GM19328 (cell line): ENCODE data around the gene PRKRA.
A peak's percentile ranks its signal among the peaks of the same experiment; 100 is the strongest.
"Not testable (repeated sequence)": the region's sequence is repeated elsewhere in the genome, so short reads cannot be mapped to it uniquely, and the experiment has no call there.

Source experiments
- ATAC-seq: cut with Tn5 transposase; IDR thresholded peaks from one replicate; pipeline ENCODE4 v1.9.1; 2021; ENCODE audit warnings: mild to moderate bottlenecking, moderate library complexity; ENCODE audit not compliant: unreplicated experiment

PRKRA gene

DNA sequence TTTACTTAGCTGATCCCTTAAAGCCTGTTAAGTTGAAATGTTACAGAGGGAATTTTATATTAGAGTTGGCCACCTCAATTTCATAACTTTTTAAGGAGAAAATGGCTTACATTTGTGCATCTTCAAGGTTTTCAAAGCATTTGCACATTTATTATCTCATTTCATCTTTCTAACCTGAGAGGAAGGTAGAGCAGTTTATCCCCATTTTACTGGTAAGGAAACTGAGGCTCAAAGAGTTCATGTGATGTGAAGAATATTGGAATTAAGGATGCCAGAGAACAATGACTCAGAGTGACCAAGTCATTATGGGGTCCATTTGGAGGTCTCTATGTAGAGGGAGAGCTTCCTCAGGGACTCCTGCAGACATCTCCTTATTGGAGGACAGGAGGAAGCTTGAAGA lies 35.0 kb downstream of the PRKRA start:
- ATAC-seq, result no peak

DNA sequence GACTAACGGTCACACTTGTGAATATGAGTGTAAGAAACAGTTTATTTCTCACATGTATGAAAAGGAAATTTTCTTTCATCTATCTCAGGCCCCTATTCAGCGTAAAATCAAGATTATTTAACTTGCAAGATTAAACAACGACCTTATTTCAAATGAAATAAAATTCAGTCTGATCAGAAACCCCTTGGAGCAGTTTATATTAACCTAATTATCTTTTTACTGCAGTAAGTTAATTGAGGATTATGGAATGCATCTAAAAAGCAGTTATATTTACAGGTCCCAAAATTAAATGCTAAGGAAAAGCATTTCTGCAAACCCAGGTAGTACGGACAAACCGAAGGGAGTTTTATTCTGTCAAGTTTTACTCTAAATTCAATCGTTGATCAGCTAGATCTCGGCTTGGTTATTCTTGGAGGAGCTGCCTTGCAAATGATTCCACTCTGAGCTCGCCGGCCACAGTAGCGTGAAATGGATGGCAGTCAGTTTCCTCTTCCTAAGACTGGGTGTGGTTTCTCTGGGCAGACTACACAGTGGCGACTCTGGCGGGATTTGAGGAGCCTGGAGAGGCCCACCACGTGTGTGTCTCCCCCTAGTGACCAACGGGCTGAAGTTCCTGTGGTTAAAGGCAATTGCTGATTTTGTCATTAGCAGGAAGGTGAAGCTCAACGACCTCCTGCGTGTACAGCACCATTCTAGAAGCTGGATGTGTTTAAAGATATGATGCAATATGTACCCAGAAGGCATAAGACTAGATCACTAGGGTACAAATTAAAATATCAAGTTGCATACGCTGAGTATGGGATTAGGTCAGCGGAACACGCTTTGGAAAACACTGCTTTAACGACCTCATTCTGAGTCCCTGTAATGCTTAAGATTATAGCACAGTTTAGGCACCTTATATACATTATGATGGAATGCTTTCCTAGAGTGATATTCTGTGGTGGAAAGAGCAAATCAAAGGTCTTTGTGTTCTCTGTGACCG lies 36.4 kb downstream of the PRKRA start:
- peak; percentile 69 for ATAC-seq

DNA sequence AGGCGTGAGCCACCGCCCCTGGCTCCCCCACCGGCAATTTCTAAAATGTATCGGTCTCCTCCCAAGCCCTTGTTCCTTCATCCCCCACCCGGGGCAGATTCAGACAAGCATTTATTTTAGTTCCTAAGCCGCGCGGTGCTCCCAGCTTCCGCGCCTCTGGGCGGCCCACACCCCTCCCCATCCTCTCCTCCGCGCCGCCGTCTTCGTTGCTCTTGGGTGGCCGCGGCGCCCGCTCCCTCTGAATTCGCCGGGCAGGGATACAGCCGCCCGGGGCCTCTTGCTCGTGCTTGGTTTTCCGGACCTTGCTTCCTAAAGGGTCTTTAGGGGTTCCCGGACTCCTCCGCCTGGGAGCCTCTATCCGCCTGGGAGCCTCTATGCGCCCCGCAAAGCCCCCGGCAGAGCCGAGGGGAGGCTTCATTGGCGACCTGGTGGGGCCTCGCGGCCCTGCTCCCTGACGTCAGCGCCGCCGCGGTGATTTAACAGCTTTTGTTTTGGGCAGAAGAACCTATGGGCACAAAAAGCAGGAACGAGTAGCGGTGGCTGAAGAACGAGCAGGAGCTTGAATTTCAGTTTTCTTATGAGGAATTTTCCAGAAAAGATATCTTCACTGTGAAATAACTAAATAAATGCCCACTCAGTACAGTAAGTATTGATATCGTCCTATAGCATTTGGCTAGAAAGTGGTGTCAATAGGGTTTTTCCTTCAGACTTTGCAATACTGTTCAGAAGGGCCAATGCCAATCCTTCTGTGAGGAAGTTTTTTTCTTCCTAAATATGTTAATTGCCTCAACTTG lies 37.3 kb downstream of the PRKRA start:
- peak; percentile 79 for ATAC-seq

DNA sequence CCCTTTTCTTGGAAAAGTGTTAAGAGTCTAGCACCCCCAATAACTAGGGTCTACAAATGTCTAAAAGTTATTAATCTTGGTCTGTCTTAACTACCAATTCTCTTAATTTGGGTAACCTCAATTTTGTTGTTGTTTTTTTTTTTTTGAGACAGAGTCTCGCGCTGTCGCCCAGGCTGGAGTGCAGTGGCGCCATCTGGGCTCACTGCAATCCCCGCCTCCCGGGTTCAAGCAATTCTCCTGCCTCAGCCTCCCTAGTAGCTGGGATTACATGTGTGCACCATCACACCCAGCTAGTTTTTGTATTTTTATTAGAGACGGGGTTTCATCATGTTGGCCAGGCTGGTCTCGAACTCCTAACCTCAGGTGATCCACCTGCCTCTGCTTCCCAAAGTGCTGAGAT lies 38.5 kb downstream of the PRKRA start:
- ATAC-seq, result not testable (repeated sequence)

DNA sequence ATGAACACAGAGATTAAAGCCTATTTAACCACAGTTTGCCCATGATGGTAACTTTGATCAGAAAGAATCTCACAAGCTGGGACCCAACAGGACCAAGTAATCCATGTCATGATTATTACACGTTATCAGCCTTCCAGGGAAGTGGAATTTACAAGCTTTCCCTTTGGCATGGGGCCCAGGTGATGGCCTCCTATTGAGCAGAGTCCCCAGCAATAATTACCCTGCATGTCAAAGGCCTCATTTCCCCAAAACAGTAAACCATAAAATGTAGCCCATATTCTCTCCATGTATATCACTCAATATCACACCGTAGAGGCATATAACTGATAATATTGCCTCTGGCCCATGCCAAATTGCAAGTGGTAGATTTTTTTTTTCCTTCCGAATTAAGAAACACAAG lies 38.9 kb downstream of the PRKRA start:
- ATAC-seq, result no peak

DNA sequence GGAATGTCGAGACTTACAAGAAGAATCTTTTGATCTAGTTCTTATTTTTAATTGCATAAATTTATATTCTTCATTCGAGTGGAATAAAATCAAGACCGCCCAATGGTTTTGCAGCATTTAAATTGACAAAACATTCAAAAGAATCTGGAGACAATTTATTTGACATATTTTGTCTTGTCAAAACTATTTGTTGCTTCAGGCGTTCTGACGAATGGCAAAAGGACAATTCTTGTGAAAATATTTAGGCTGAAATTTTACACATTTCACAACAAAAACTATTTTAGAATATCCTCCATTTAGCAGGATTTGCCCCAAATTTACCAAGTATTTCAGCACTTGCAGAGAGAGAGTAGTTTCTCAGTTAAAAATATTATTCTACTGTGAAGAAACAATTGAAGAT lies 41.7 kb downstream of the PRKRA start:
- ATAC-seq, result no peak

DNA sequence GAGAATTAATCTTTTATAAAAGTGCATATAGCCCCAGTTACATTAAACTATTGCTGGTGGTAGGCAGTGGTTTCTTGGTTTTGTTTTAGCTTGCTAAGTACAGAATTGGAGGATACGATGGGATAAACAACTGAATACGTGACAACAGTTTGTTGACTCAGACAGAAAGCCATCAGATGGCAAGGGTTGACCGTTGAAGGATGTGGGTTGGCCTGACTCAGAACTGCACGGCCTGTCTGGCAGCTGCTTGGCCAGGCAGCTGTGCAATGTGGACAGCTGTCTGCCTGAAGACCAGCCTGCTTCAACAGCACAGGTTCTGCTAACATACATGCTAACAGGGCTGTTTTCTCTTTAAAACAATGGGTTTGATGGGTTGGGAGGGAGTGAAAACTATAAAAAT lies 46.6 kb downstream of the PRKRA start:
- peak; percentile 99 for ATAC-seq

DNA sequence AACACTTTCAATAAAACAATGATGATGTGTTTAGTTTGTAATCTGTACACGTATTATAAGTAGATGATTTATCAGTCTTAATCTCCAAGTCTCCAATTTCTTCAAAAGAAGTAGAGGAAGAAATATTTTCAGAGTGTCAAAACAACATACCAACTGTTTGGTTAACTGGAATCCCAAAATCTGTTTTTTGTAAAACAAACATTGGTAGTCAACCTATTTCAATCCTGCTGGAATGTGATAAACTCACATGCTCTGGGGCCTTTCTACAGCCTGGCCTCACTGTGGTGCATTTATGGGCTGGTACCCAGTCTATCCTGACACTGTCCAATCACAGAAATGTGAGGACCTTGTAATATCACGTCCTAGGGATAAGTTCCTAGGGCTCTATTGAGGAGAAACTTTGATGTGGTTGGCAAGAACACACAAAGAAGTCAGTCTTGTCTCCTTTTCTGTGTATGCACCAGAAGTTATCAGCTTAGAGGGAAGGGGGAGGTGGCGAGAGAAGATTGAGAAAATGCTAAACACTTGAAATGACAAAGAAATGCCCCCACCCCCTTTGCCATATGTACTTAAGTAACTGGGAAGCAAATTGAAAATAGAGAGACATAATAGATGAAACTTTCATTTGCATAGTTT lies 47.2 kb downstream of the PRKRA start:
- ATAC-seq, result peak; percentile 30

DNA sequence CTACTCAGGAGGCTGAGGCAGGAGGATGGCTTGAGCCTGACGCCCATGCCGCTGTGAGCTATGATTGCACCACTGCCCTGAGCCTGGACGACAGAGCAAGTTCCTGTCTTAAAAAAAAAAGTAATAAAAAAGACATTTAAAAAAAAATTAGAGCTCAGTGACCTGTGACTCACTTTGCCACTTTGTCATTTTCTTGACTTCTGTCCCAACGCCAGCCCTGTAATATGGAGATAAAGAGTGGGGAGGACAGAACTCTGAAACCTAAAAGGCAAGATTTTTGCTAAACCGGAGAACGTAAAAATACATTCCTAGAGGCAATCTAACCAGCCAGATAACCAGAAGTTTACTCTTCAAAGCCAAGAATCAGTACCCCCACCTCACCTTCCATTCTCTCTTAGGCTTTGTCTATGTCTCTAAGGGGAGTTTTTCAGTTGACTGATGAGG lies 49.0 kb downstream of the PRKRA start:
- no peak for ATAC-seq

DNA sequence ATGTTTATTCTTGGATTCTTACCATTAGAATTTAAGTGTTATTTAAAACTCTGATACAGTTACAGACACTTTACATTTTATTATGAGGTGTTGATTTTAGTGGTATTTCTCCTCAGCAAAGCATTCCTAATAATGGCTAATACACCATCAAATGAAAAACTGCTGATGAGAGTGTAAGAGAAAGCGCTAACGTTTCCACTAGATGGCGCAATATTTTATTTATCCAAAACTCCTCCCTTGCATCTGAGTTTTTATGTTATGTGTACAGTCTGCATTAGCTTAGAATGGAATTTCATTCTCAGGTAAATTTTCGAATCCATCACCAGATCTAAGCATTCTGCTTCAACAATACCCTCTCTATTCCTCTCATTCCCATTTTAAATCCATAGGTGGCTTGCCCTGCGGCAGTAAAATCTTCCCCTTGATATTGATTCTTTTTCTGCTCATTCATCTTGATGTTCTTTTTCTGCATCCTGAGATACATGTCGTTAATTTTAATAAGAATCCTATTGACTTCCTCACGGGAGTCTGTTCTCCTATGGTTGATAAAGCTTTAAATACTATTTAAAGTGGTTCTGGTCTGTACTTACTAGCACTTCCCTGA lies 53.9 kb downstream of the PRKRA start:
- ATAC-seq, result peak; percentile 88

DNA sequence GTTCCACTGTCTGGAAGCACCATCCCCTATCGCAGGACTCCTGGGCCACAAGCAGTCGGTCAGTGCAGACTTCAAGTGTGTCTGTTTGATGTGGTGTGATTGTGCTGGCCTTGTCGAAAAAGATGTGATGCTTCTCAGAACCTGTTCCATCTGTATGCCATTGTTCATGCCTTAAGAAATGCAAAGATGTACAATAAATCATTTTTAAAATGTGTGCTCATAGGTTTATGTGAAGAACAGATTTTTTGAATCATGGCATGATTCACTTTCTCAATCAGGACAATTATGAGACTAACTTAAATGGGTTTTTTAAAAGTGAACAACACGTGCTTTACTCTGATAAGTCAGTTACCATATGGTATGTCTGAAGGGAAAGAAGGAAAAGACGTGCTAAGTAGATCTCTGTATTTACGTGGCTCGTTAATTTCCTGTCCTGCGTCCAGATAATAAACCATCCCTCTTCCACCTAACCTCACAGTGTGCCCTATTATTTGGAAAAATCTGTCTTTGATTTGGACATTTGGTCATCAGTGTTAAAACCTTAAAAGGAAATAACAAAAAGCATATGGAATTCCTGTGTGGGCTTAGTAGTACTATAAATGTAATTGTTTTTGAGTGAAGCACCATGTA lies 54.9 kb downstream of the PRKRA start:
- ATAC-seq, result no peak

DNA sequence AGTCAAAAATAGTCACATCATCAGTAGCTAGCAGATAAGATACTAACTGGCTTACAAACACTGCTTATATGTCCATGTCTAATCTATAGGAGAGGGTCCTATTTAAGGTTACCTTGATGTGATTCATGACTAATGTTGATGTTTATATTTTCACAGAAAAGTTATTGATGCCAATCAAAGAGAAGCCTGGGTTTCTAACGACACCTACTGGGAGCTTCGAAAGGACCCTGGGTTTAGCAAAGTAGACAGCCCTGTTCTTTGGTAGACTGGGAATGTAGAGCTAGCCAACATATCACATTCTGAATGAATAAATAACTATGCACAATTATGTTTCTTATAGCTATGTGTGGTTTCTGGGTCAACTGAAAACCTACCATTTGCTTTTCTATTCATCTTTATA lies 55.7 kb downstream of the PRKRA start:
- no peak for ATAC-seq

DNA sequence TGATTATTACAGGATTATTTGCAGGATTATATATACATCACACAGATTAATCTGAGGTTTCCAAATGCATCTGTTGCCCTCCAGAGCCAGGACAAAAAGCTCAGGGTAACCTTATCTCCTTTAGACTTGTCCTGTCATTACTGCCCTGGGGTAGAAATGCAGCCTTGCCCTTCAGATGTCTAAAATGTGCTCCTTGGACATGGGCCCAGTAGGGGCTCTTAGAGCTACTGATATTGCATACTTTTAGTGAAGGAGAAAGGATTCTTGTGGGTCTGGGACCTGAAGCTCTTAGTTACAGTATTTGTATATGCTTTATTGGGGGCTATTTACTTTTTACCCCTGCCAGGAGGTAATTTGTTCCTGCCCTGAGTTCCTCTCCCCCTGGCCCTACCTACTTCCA lies 56.1 kb downstream of the PRKRA start:
- no peak for ATAC-seq

DNA sequence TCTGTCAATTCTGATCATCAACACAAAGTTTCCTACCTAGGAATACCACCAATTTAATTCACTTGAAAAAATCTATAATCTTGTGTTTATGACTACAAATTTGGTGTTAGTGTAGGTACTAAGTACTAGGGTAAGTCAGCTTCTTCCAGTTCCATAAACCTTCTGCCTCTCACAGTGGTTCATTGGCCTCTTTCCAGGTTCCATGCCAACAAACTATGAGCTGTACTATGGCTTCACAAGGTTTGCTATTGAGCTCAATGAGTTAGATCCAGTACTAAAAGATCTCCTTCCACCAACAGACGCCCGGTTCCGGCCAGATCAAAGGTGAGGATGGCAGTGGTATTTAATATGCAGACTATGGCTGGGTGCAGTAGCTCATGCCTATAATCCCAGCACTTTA lies 58.8 kb downstream of the PRKRA start:
- ATAC-seq, result no peak

DNA sequence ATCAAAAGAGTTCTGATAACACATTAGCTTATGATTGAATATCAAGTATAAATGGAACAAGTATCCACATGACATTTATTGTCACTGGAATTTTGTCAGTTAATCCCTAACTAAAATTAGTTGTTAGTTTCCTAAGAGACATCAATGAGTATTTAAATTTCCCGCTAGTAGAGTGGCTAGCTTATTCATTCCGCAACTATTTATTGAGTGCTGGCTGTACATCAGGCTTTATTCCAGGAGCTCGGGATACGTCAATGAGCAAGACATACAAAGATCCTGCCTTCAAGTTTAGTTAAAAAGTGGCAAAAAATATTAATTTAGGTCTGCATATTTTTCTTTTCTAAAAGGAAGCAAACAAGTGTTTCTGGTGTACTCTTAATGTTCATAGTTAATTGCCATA lies 59.3 kb downstream of the PRKRA start:
- ATAC-seq, result no peak

DNA sequence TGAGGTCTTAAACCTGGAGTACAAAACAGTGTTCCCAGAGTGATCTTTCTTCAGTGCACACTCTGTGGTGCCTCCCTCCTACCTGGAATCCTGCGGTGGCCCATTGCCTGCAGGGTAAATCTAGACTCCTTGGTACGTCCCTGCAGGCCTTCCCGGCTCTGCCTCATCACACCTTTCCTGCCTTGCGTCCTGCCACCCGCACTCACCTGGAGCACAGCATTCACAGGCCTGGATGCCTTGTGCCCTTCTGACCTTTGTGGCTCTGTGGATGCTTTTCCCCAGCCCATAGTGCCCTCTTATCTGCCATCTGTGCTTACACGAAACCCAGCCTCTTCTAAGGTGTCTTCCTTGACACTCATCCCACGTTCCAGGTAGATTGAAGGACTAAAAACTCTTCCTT lies 62.7 kb downstream of the PRKRA start:
- no peak for ATAC-seq

DNA sequence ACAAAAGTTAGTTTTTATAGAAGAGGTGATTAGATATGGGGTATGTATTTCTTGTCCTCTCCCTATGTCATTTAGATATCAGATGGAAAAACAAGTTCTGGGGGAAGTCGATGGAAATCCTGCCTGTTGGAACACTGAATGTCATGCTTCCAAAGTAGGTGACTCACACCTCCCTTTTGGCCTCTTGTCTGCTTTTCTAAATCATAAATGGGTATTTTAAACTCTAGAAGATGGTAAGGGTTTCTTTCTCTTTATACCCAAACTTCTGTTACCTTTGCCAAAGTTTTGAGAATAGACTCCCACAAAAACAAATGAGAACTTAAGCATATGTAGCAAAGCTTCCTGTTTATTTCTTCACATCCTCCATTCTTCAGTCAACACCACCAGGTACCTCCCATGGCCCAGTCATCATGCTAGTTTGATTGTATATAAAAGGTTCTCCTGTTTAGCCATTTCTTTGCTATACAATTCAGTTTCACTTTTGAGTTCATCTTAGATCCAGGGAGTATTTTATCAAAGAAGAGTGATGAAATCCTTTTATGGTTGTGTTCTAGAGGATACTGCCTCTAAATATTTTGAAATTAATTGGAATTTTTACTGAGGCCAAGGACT lies 63.9 kb downstream of the PRKRA start:
- no peak for ATAC-seq

DNA sequence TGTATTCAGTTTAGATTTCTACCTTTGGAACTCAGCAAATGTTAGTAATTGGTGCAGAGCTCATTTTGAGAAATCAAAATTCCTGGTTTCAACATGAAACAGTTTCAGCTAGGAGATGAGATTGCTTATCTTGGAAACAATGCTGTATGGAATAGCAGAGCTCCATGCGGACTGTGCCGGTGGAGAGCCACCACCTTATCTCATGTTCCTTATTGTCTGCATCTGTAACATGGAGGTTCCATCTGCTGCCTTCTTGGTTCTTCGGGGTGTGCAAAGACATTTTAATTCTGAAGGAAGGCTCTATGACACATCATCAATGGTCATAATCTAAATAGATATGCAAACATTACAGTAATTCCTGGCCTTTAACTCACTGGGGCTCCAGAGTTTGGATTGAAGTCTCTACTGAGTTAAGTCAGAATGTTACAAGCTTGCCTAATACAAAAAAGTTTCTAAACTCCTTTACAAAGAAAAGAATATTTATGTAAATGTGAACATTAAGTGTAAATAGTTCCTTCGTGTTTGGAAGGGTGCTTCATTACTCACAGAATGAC lies 65.3 kb downstream of the PRKRA start:
- ATAC-seq, result no peak

DNA sequence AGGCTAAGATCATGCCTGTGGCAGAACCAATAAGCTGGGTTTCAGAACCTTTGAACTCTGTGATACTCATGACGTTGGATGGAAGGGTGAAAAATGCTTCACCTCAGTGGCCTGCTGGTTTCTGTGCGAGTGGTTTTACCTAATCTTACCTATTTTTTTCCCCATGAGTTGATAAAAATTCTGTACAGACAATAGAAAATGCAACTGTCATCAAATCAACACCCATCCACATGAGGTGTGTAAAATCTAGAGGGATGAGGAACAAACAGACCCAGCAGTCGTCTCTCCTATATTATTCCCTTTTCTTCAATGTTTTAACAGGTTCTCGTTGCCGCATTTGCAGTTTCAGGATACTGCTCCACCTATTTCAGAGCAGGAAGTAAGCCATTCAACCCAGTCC lies 67.3 kb downstream of the PRKRA start:
- ATAC-seq, result no peak
